Activated naive CD4-positive, alpha-beta T cell treated with anti-CD3 and anti-CD28 coated beads, Interleukin-2, amount 50 U/mL, for 72 hours (primary cell): ENCODE measurements around the gene JMJD1C. TPM values are rescaled to one million over a fixed set of nuclear protein-coding genes. Genes with fewer than 3 reads are reported as not detected.
"Not testable (repeated sequence)": the region's sequence is repeated elsewhere in the genome, so short reads cannot be mapped to it uniquely, and the experiment has no call there.

ENCODE experiments used
- ATAC-seq, 2 donors: fragments of 150-1000 bp; cut with Tn5 transposase; 2 replicates each; pipeline ENCODE4 v1.10.0; 2021; ENCODE audit warnings: mild to moderate bottlenecking in 2 of 2, moderate library complexity in 2 of 2
- DNase-seq, 2 donors: peaks; one replicate each; pipeline ENCODE4 v3.0.0; 2021 to 2022; ENCODE audit warnings: low spot score in 2 of 2
- H3K27ac Mint-ChIP-seq, 2 donors: one replicate each; pipeline ENCODE4 v1.8.0; 2022; ENCODE audit warnings: mild to moderate bottlenecking in 2 of 2, mixed read lengths in 2 of 2
- H3K36me3 Mint-ChIP-seq, 2 donors: one replicate each; pipeline ENCODE4 v1.8.0; 2022; ENCODE audit warnings: mixed read lengths in 2 of 2
- H3K9me3 Mint-ChIP-seq, 2 donors: one replicate each; pipeline ENCODE4 v1.8.0; 2022; ENCODE audit warnings: mixed read lengths in 2 of 2
- total RNA-seq, 2 donors: library from RNA; stranded (reverse); gene quantifications; one replicate each; pipeline ENCODE4 v1.2.3, GENCODE V29; 2022

The JMJD1C gene
- total RNA-seq, 2 donors from 2014 or later, result 62.5 to 68.7 TPM

DNA sequence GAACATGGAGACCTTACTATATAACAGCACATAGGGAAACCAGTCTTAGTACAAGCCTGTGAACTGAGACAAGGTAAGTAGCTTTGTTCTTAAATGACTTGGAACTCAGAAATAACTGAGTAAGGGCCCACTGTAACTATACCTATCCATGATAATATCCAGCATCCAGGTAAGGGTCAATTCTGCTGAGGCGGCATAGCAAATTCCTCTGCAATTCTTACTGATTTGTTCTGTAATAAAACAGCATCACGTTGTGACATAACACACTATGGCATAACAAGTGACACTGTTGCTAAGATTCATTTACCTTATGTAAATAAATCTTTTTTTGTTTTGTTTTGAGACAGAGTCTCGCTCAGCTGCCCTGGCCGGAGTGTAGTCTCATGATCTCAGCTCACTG lies 97.4 kb downstream of the JMJD1C start:
- ATAC-seq (no peak), DNase-seq (no peak)
- Mint-ChIP-seq H3K9me3 (no peaks in the 10 kb centered on the region), H3K27ac (no peak overlapping the region), H3K36me3 (peaks cover 0 to 10% of the 10 kb centered on the region in 2 donors)

DNA sequence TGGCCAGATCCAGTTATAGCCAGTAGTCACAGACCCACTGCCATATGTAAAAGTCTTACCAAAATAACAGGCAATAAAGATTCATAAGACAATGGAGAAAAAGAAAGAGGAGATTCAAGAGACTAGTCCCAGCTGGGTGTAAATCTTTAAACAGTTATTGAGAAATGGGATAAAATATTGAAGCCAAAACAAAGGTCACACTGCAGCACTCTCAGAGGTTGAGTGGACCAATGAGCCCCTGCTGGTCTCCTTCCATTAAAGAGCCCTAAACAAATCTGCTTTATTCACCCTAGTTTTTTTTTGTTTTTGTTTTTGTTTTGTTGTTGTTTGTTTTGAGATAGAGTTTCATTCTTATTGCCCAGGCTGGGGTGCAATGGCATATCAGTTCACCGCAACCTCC lies 98.8 kb downstream of the JMJD1C start:
- Mint-ChIP-seq H3K27ac (no peak overlapping the region), H3K36me3 (peaks cover 0 to 4% of the 10 kb centered on the region in 2 donors), H3K9me3 (no peaks in the 10 kb centered on the region)
- ATAC-seq (no peak), DNase-seq (no peak)

DNA sequence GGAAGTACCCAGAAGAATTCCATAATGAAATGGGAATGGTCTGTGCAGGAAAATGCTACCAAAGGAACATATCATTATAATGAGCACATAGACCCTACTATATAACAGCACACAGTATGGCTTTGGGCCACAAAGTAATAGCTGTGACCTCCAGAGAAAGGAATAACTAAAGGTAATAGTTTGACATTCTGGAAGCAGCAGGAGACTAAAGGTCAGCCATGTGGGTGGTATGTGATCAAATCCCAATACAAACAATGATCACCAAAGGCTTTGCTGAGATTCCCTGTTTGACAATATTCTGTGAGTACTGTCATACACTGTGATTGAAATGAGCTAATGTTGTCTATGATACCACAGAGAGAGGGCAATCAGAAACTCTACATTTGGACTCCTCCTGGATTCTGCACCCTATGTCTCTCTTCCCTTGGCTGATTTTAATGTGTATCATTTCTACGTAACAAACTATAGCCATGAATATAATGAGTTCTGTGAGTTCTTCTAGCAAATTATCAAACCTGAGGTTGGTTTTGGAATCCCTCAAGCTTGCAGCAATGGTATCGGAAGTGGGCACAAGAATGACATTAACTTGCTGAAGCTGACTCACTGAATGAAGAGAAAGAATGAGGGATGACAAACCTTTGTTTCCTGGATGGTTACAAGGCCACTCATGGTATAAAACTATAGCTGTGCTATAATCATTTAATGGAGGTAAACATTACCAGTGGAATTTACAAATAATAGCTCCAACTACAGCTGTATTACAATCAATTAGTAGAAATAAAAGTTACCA lies 99.6 kb downstream of the JMJD1C start:
- H3K9me3 Mint-ChIP-seq, result no peaks in the 10 kb centered on the region
- DNase-seq (no peak), ATAC-seq (no peak)
- H3K27ac Mint-ChIP-seq, result no peak overlapping the region
- H3K36me3 Mint-ChIP-seq, result peaks cover 0 to 4% of the 10 kb centered on the region in 2 donors

DNA sequence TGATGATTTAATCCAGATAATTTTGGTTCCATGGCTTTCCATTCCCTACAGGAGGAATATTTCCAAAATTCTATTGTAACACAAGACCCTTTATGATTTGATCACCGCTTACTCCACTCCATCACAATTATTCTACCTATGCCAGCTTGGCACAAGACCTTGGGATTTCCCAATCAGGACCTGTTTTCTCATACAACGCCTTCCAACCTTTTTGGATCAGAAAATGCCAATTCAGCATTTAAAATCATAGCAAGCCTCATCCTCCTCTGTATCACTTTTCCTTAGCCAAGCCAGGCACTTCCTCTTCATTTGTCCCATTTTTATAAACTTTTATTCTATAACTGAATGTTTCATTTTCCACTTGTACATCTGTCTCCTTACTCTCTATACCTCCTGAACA lies 100.9 kb downstream of the JMJD1C start:
- no peak for DNase-seq
- ATAC-seq, result no peak
- Mint-ChIP-seq H3K36me3 (peaks cover 0 to 4% of the 10 kb centered on the region in 2 donors), H3K9me3 (no peaks in the 10 kb centered on the region), H3K27ac (no peak overlapping the region)

DNA sequence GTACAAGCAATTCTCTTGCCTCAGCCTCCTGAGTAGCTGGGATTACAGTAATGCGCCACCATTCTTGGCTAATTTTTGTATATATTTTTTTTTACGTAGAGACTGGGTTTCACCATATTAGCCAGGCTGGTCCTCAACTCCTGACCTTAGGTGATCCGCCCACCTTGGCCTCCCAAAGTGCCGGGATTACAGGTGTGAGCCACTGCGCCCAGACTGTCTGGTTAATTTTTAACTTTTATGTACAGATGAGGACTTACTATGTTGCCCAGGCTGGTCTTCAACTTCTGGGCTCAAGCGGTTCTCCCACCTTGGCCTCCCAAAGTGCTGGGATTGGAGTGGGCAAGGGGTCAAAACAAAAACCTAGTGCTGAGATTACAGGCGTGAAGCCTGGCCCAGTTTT lies 101.8 kb downstream of the JMJD1C start:
- Mint-ChIP-seq H3K27ac (no peak overlapping the region), H3K9me3 (no peaks in the 10 kb centered on the region), H3K36me3 (peaks cover 0 to 4% of the 10 kb centered on the region in 2 donors)
- ATAC-seq (no peak), DNase-seq (no peak)

DNA sequence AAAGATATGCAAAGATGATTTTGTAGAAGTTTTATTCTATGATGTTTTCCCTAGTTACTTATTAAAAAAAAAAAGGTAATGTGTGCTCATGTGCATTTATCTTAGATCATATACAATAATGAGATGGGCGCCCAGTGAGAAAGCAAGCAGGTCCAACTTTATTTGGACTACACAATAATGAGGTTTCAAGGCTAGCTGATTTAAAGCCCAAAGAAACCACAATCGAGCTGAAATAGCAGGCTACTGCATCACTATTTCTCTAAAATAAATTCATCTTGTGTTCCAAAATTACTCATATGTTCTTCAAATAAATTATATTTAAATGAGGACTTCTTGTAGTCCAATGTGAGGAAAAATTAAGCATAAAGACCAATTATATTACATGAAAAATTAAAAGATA lies 110.1 kb downstream of the JMJD1C start:
- ATAC-seq (no peak), DNase-seq (no peak)
- peak overlapping the region; percentile 13 to 69 for H3K27ac Mint-ChIP-seq
- H3K36me3 Mint-ChIP-seq, result no peaks in the 10 kb centered on the region
- no peaks in the 10 kb centered on the region for H3K9me3 Mint-ChIP-seq

DNA sequence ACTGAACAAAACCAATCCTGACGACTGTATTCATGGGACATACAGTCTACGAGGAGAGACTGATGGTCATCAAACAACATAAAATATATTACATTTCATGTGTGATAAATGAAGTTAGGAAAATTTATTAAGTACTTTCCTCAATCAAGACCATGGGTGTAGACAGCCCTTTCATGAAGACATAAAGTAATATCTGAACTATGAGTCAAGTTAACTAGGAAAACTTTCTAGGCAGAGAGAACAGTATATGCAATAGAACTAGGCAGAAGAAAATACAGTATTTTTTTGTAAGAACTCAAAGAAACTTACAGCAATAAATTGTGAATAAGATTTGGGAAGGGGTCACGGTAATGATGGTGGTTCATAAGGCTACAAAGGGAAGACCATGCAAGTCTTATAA lies 112.8 kb downstream of the JMJD1C start:
- Mint-ChIP-seq H3K27ac (no peak overlapping the region), H3K36me3 (no peaks in the 10 kb centered on the region), H3K9me3 (no peaks in the 10 kb centered on the region)
- ATAC-seq, result peak in 1 of 2 donors; percentile 33
- no peak for DNase-seq

DNA sequence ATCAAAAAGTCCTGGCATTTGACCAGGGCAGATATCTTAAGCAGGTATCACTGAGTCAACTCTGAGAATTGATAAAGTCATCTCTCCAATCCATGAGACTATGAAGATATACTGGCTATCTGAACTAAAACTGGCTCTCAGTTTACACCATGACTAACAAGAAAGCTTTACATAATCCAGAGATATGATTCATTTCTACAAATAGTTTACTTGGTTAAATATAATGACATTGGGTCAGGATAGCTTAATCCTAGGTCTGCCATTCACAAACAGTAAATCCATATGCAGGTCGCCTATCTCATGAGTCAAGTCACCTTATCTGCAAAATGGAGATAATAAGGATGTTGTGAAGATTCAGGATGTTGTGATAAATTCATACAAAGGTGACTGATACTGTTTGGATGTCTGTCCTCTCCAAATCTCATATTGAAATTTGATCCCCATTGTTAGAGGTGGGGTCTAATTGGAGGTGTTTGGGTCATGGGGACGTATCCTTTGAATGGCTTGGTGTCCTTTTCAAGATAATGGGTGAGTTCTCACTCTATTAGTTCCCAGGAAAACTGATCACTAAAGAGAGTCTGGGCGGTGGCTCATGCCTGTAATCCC lies 117.4 kb downstream of the JMJD1C start:
- DNase-seq (no peak), ATAC-seq (no peak)
- H3K9me3 Mint-ChIP-seq, result no peaks in the 10 kb centered on the region
- no peak overlapping the region for H3K27ac Mint-ChIP-seq
- H3K36me3 Mint-ChIP-seq, result no peaks in the 10 kb centered on the region

DNA sequence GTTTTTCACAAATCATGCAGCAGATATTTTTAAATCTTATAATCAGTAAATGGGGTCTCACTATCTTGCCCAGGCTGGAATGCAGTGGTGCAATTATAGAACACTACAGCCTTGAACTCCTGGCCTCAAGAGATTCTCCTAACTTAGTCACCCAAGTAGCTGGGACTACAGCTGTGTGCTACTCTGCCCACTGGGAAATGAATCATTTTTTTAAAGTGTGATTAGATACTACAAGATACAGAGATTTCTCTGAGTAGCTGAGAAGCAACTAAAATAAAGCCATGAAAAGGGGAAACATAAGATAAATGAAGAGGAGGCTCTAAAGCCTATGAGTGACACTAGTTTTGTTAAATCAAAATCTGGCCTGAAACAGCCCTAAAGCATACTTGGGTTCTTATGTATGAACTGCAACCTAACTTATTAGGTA lies 119.7 kb downstream of the JMJD1C start:
- Mint-ChIP-seq H3K36me3 (no peaks in the 10 kb centered on the region), H3K27ac (no peak overlapping the region), H3K9me3 (no peaks in the 10 kb centered on the region)
- ATAC-seq, result peak in 1 of 2 donors; percentile 32
- DNase-seq, result no peak

DNA sequence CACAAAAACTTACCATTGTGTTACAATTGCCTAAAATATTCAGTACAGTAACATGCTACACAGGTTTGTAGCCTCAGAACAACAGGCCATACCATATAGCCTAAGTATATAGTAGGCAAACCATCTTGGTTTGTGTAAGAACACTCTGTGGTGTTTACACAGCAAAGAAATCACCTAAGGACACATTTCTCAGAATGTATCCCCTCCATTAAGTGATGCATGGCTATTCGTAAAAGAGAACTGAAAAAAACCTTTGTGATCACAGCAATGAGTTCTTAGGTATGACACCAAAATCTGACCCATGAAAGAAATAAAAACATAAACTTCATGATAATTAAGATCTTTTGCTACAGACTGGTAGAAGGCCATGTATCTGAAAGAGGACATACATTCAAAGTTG lies 121.5 kb downstream of the JMJD1C start:
- ATAC-seq (no peak), DNase-seq (no peak)
- Mint-ChIP-seq H3K36me3 (no peaks in the 10 kb centered on the region), H3K9me3 (no peaks in the 10 kb centered on the region), H3K27ac (no peak overlapping the region)

DNA sequence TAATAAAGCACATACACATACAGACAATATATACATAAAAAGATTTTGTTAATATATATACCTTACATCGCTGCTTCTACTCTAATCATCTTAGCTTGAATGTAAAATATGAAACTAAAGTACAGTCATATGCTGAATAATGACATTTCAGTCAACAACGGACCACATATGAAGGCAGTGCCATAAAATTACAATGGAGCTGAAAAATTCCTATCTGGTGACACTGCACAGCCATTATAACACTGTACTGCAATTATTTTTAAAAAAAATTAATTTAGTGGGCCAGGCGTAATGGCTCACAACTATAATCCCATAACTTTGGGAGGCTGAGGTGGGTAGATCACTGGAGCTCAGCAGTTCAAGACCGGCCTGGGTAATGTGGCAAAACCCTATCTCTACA lies 122.3 kb downstream of the JMJD1C start:
- Mint-ChIP-seq H3K27ac (no peak overlapping the region), H3K9me3 (no peaks in the 10 kb centered on the region), H3K36me3 (no peaks in the 10 kb centered on the region)
- ATAC-seq, result peak in 1 of 2 donors; percentile 28
- no peak for DNase-seq

DNA sequence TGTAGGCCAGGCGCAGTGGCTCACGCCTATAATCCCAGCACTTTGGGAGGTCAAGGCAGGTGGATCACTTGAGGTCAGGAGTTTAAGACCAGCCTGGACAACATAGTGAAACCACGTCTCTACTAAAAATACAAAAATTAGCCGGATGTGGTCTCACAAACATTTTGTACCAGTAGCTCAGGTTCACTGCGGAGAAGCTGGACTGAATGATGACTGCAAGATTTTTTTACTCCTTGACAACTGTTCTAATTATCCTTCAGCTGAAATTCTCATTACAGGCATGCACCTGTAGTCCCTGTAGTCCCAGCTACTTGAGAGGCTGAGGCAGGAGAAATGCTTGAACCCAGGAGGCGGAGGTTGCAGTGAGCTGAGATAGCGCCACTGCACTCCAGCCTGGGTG lies 126.1 kb downstream of the JMJD1C start:
- not testable (repeated sequence) for H3K27ac Mint-ChIP-seq, ATAC-seq, DNase-seq, H3K9me3 Mint-ChIP-seq, H3K36me3 Mint-ChIP-seq

DNA sequence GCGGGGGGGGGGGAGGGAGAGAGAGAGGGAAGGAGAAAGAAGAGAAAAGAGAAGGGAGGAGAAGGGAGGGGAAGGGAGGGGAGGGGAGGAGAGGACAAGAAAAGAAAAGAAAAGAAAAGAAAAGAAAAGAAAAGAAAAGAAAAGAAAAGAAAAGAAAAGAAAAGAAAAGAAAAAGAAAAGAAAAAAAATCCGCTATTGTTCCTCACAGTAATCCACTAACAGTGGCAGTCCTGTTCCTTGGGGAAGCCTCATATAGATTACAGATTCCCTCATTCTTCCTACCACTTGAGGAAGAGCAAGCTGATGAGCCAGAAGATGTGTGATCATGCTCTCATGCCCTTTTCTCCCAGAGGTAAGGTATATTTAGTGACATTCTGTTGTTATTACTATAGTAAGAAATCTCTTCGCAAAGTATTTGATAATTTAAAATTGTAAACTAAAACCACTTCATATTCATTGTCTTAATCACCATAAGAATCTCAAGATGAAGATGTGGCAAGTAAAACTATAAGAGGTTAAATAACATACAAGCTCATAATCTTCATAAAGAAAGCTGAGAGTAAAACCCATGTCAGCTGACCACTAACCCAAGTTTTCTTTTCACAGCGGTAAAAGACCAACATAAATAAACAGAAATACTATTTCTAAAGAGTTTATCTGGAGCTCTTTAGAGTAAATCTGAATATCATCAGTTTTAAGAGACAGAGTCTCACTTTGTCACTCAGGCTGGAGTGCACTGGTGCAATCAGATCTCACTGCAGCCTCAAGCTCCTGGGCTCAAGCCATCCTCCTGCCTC lies 128.1 kb downstream of the JMJD1C start:
- no peak for ATAC-seq
- H3K9me3 Mint-ChIP-seq, result no peaks in the 10 kb centered on the region
- DNase-seq, result no peak
- no peaks in the 10 kb centered on the region for H3K36me3 Mint-ChIP-seq
- no peak overlapping the region for H3K27ac Mint-ChIP-seq

DNA sequence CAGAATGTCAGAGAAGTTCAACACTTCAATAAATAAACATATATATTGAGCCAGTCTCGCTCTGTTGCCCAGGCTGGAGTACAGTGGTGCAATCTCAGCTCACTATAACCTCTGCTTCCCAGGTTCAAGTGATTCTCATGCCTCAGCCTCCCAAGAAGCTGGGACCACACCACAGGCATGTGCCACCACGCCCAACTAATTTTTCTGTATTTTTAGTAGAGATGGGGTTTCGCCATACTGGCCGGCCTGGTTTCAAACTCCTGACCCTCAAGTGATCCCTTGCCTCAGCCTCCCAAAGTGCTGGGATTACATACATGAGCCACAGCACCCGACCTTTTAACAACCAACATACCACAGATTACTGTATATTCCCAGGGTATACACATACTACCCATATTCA lies 134.2 kb downstream of the JMJD1C start:
- ATAC-seq (no peak), DNase-seq (no peak)
- H3K9me3 Mint-ChIP-seq, result no peaks in the 10 kb centered on the region
- no peaks in the 10 kb centered on the region for H3K36me3 Mint-ChIP-seq
- H3K27ac Mint-ChIP-seq, result no peak overlapping the region

DNA sequence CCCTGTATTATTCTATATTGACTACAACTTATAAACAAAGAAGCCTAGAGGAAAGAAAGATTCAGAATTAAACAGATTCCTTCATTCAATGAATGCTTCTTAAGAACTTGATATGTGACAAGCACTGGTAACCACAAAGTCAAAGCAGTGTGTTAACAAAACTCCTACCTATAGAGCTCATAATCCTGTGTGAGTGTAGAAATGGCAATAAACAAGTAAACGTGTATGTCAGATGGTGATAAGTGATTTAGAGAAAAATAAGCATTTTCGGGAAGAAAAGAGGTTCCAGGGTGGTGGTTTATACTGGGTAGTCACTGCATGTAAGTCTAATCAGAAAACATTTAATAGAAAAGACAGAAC lies 141.3 kb downstream of the JMJD1C start:
- Mint-ChIP-seq H3K36me3 (peaks cover 0 to under 1% of the 10 kb centered on the region in 2 donors), H3K27ac (no peak overlapping the region), H3K9me3 (no peaks in the 10 kb centered on the region)
- no peak for DNase-seq
- no peak for ATAC-seq

DNA sequence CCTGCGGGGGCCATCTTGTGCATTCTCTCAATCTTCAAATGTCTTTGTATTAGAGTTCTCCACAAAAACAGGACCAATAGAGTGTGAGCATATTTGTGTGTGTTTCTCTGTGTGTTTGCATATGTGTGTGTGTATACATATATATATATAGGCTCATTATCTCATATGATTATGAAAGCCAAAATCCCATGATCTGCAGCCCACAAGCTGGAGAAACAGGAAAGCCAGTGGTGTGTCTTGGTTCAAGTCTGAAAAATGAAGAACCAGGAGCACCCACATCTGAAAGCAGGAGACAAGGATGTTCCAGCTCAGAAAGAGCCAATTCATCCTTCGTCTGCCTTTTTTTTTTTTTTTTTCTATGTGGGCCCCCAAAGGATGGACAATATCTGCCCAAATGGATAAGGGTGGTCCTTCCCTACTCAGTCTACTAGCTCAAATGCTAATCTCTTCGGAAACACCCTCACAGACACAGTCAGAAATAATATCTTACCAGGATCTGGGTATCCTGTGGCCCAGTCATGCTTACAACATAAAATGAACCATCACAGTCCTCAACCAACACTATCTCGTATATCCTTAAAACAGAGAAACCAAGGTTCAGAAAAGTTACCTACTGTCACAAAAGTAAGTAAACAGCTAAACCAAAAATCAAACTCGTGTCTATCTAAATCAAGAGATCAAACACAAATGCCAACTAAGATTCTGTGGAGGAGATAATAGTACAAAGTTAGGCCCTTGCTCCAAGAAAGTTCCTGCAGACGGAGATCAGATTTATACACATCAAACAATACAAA lies 141.9 kb downstream of the JMJD1C start:
- ATAC-seq (no peak), DNase-seq (no peak)
- Mint-ChIP-seq H3K36me3 (peaks cover 0 to 5% of the 10 kb centered on the region in 2 donors), H3K27ac (no peak overlapping the region), H3K9me3 (no peaks in the 10 kb centered on the region)

DNA sequence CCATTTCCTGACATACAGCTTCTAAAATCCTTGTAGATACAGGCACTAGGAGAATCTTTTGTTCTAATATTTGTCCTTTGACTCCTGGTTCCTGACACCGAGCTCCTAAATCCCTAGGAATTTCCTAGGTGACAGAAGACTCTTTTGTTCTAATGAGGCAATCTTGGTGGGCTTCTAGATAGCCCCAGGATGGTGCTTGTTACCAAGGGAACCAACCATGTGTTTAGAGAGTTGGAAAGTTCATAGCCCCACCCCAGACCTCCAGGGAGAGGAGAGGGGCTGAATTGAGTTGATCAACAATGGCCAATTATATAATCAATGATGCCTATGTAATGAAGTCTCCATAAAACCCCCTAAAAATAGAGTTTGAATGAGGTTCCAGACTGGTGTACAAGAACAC lies 145.1 kb downstream of the JMJD1C start:
- H3K36me3 Mint-ChIP-seq, result peaks cover 0 to 5% of the 10 kb centered on the region in 2 donors
- no peak overlapping the region for H3K27ac Mint-ChIP-seq
- DNase-seq, result no peak
- H3K9me3 Mint-ChIP-seq, result no peaks in the 10 kb centered on the region
- no peak for ATAC-seq
